ENCODE data around the gene ETV3.

The ETV3 gene

GRCh38 chr1:157131281-157131680, 6.9 kb downstream of the ETV3 start:
- Histone ChIP-seq H3K4me3 (ENCODE audit: extremely low read depth, insufficient read depth, low read length, poor library complexity, severe bottlenecking) (no peak overlapping the region), H3K9me3 (ENCODE audit: control insufficient read depth, low read length) (no peaks in the 10 kb centered on the region), H3K27ac (ENCODE audit: low read depth, low read length, severe bottlenecking) (no peak overlapping the region), H3K4me1 (ENCODE audit: control insufficient read depth, insufficient read depth, low read length, poor library complexity, severe bottlenecking) (peaks cover 10% of the 10 kb centered on the region), H3K36me3 (ENCODE audit: control insufficient read depth, insufficient read depth, low read length) (peaks cover 81% of the 10 kb centered on the region)
- 90% methylated on average over 2 of the region's 4 CpGs; no CpG with 5 or more reads in 1 of the 2 experiments for WGBS, 2 experiments (ENCODE audit: insufficient coverage in 2 of 2)

DNA sequence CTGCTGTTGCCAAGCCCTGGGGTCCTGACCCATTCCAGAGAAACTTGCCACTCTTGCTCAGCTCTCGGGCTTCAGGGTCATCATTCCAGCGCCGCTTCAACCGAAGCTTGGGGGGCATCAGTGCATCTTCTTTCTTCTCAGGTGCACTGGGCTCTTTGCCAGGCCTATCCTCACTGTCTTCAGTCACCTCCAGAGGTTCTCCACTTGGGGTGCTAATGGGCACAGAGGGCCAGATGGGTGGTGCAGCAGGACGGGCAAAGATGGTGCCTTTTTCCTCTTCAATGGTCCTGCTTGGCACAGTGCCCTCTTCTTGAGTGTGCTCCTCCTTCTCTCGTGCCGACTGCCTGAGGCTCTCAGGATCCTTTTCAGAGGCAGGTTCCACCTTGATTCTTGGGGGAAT, 13.3 kb downstream of the ETV3 start:
- H3K4me1 ChIP-seq (ENCODE audit: control insufficient read depth, insufficient read depth, low read length, poor library complexity, severe bottlenecking): no peaks in the 10 kb centered on the region
- peaks cover 63% of the 10 kb centered on the region for H3K36me3 ChIP-seq (ENCODE audit: control insufficient read depth, insufficient read depth, low read length)
- H3K27ac ChIP-seq (ENCODE audit: low read depth, low read length, severe bottlenecking): no peak overlapping the region
- no peaks in the 10 kb centered on the region for H3K9me3 ChIP-seq (ENCODE audit: control insufficient read depth, low read length)
- H3K4me3 ChIP-seq (ENCODE audit: extremely low read depth, insufficient read depth, low read length, poor library complexity, severe bottlenecking): no peak overlapping the region
- WGBS, 2 experiments (ENCODE audit: insufficient coverage in 2 of 2): 95 to 100% methylated on average over 5 to 7 of the region's 7 CpGs

DNA sequence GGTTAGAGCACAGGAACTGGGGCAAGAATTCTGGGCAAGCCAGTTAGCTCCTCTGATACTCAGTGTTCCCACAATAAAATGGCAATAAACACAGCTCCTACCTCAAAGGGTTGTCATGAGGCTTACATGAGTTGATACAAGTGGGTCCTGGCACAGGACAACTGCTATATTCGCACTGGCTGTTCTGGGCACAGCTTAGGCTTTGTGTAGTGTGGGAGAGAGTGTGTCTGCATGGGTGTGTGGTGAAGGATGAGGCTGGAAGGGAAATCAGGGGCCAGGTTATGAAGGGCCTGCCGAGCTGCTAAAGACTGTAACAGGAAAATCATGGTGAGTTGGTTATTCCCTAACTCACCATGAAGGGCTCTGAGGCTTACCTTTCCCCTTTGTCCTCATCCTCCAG, 18.7 kb downstream of the ETV3 start:
- Histone ChIP-seq H3K36me3 (ENCODE audit: control insufficient read depth, insufficient read depth, low read length) (peaks cover 28% of the 10 kb centered on the region), H3K4me3 (ENCODE audit: extremely low read depth, insufficient read depth, low read length, poor library complexity, severe bottlenecking) (no peak overlapping the region), H3K9me3 (ENCODE audit: control insufficient read depth, low read length) (no peaks in the 10 kb centered on the region), H3K4me1 (ENCODE audit: control insufficient read depth, insufficient read depth, low read length, poor library complexity, severe bottlenecking) (peaks cover 4% of the 10 kb centered on the region), H3K27ac (ENCODE audit: low read depth, low read length, severe bottlenecking) (no peak overlapping the region)
- WGBS, 2 experiments (ENCODE audit: insufficient coverage in 2 of 2): 85 to 93% methylated on average over 1 to 2 of the region's 2 CpGs

GRCh38 chr1:157119008-157119407, 19.2 kb downstream of the ETV3 start:
- peaks cover 9% of the 10 kb centered on the region for H3K4me1 ChIP-seq (ENCODE audit: control insufficient read depth, insufficient read depth, low read length, poor library complexity, severe bottlenecking)
- no peak overlapping the region for H3K27ac ChIP-seq (ENCODE audit: low read depth, low read length, severe bottlenecking)
- 91% methylated on average over 9 of the region's 9 CpGs for WGBS, 2 experiments (ENCODE audit: insufficient coverage in 2 of 2)
- no peak overlapping the region for H3K4me3 ChIP-seq (ENCODE audit: extremely low read depth, insufficient read depth, low read length, poor library complexity, severe bottlenecking)
- peaks cover 24% of the 10 kb centered on the region for H3K36me3 ChIP-seq (ENCODE audit: control insufficient read depth, insufficient read depth, low read length)
- no peaks in the 10 kb centered on the region for H3K9me3 ChIP-seq (ENCODE audit: control insufficient read depth, low read length)

GRCh38 chr1:157117527-157118057, 20.6 kb downstream of the ETV3 start:
- WGBS, 2 experiments (ENCODE audit: insufficient coverage in 2 of 2): 60 to 67% methylated on average over 3 of the region's 4 CpGs
- no peak overlapping the region for H3K4me3 ChIP-seq (ENCODE audit: extremely low read depth, insufficient read depth, low read length, poor library complexity, severe bottlenecking)
- H3K36me3 ChIP-seq (ENCODE audit: control insufficient read depth, insufficient read depth, low read length): peaks cover 10% of the 10 kb centered on the region
- H3K9me3 ChIP-seq (ENCODE audit: control insufficient read depth, low read length): no peaks in the 10 kb centered on the region
- peaks cover 22% of the 10 kb centered on the region for H3K4me1 ChIP-seq (ENCODE audit: control insufficient read depth, insufficient read depth, low read length, poor library complexity, severe bottlenecking)
- no peak overlapping the region for H3K27ac ChIP-seq (ENCODE audit: low read depth, low read length, severe bottlenecking)

GRCh38 chr1:157116737-157117103, 21.5 kb downstream of the ETV3 start:
- Histone ChIP-seq H3K27ac (ENCODE audit: low read depth, low read length, severe bottlenecking) (no peak overlapping the region), H3K9me3 (ENCODE audit: control insufficient read depth, low read length) (no peaks in the 10 kb centered on the region), H3K4me1 (ENCODE audit: control insufficient read depth, insufficient read depth, low read length, poor library complexity, severe bottlenecking) (peaks cover 31% of the 10 kb centered on the region), H3K36me3 (ENCODE audit: control insufficient read depth, insufficient read depth, low read length) (peaks cover 1% of the 10 kb centered on the region), H3K4me3 (ENCODE audit: extremely low read depth, insufficient read depth, low read length, poor library complexity, severe bottlenecking) (no peak overlapping the region)

DNA sequence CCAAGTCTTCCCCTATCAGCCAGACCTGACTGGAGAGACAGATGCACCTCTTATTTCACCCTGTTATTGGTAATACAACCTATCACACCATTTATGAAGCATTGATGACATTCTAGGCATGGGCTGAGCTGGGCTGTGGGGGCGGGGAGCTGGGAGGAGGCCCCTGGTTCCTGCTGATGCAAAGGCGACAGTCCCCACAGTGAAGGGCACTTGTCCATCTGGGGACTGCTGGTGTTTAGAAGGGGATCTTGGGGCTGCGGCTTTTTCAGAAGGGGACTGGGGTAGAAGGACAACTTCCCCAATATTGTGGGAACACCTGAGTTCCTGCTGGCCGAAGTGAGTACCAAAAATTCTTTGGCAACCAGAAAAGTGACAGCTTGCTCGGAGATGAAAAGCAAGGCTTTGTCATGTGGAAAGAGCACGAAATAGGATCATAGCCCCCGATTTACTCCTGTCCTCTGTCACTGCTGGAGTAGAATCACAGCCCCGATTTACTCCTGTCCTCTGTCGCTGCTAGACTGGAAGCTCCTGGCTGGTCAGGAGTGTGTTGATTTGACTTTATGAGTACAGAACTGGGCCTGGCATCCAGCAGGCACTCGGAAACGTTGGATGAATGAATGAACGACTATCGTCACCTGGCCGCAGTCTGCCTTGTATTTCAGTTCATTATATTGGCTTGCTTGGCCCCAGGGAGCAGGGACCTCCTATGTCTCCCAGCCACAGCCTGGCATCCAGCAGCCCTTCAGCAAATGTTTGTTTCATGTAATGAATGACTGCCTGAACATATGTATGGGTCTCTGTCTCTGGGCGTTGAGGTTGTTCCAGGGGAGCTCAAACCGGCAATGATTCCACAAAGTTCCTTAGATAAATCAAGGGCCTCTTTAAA, 22.1 kb downstream of the ETV3 start:
- H3K4me3 ChIP-seq (ENCODE audit: extremely low read depth, insufficient read depth, low read length, poor library complexity, severe bottlenecking): no peak overlapping the region
- H3K36me3 ChIP-seq (ENCODE audit: control insufficient read depth, insufficient read depth, low read length): no peaks in the 10 kb centered on the region
- H3K4me1 ChIP-seq (ENCODE audit: control insufficient read depth, insufficient read depth, low read length, poor library complexity, severe bottlenecking): peaks cover 37% of the 10 kb centered on the region
- 68 to 72% methylated on average over 14 of the region's 16 CpGs for WGBS, 2 experiments (ENCODE audit: insufficient coverage in 2 of 2)
- H3K27ac ChIP-seq (ENCODE audit: low read depth, low read length, severe bottlenecking): no peak overlapping the region
- no peaks in the 10 kb centered on the region for H3K9me3 ChIP-seq (ENCODE audit: control insufficient read depth, low read length)

DNA sequence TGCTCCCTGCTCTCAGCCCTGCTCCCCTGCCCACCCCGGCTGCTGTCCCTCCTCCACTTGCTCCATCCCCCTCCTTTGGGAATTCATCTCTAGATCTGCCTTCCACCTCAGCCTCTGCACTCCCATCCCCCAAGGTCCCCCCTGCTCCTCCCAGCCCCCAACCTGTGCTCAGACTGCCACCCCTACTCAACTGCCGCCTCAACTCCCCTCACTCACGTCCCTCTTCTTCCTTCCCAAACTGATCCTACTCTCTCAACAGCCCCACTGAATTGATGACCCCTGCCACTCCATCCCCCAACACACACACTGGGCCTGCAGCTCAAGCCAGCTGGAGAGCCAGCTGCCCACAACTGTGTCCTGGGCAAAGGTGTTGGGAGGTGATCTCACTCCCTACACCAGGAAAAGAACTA, 22.8 kb downstream of the ETV3 start:
- no peak overlapping the region for H3K27ac ChIP-seq (ENCODE audit: low read depth, low read length, severe bottlenecking)
- no peak overlapping the region for H3K4me3 ChIP-seq (ENCODE audit: extremely low read depth, insufficient read depth, low read length, poor library complexity, severe bottlenecking)
- no peaks in the 10 kb centered on the region for H3K9me3 ChIP-seq (ENCODE audit: control insufficient read depth, low read length)
- 33 to 57% methylated on average over 1 to 2 of the region's 3 CpGs for WGBS, 2 experiments (ENCODE audit: insufficient coverage in 2 of 2)
- no peaks in the 10 kb centered on the region for H3K36me3 ChIP-seq (ENCODE audit: control insufficient read depth, insufficient read depth, low read length)
- peaks cover 37% of the 10 kb centered on the region for H3K4me1 ChIP-seq (ENCODE audit: control insufficient read depth, insufficient read depth, low read length, poor library complexity, severe bottlenecking)

GRCh38 chr1:157114183-157115121, 23.7 kb downstream of the ETV3 start:
- Histone ChIP-seq H3K36me3 (ENCODE audit: control insufficient read depth, insufficient read depth, low read length) (no peaks in the 10 kb centered on the region), H3K4me3 (ENCODE audit: extremely low read depth, insufficient read depth, low read length, poor library complexity, severe bottlenecking) (no peak overlapping the region), H3K9me3 (ENCODE audit: control insufficient read depth, low read length) (no peaks in the 10 kb centered on the region), H3K27ac (ENCODE audit: low read depth, low read length, severe bottlenecking) (no peak overlapping the region), H3K4me1 (ENCODE audit: control insufficient read depth, insufficient read depth, low read length, poor library complexity, severe bottlenecking) (peaks cover 37% of the 10 kb centered on the region)
- WGBS, 2 experiments (ENCODE audit: insufficient coverage in 2 of 2): 91 to 94% methylated on average over 15 of the region's 18 CpGs

DNA sequence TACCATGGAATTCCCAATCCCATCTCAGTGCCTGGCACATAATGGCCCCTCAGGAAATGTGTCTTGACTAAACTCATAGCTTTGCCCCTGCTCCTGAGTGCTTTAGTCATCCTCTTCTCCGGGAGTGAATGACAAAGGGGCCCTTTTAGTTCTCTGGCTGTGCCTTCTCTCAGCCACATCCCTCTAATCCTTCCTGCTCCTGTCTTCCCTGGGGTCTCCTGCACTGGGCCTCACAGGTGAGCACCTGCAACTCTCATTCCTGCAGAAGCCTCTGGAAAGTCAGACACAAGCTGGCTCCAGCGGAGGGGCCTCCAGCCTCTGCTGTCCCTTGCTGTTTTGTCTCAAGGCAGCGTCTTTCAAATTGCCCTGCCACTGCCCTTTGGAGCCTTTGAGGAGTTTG, 24.6 kb downstream of the ETV3 start:
- peaks cover 37% of the 10 kb centered on the region for H3K4me1 ChIP-seq (ENCODE audit: control insufficient read depth, insufficient read depth, low read length, poor library complexity, severe bottlenecking)
- no peaks in the 10 kb centered on the region for H3K9me3 ChIP-seq (ENCODE audit: control insufficient read depth, low read length)
- WGBS, 2 experiments (ENCODE audit: insufficient coverage in 2 of 2): 64 to 68% methylated on average over 3 of the region's 3 CpGs
- no peak overlapping the region for H3K4me3 ChIP-seq (ENCODE audit: extremely low read depth, insufficient read depth, low read length, poor library complexity, severe bottlenecking)
- H3K27ac ChIP-seq (ENCODE audit: low read depth, low read length, severe bottlenecking): no peak overlapping the region
- H3K36me3 ChIP-seq (ENCODE audit: control insufficient read depth, insufficient read depth, low read length): no peaks in the 10 kb centered on the region
